Midbrain (tissue), 1 donor: Measurements from ENCODE around the gene ROBO1.
A peak's percentile ranks its signal among the peaks of the same experiment; 100 is the strongest.
"Not testable (repeated sequence)": the region's sequence is repeated elsewhere in the genome, so short reads cannot be mapped to it uniquely, and the experiment has no call there.

Experiments
- DNase-seq: peaks from one replicate; lab custom pipeline; 2025; lab: John Stamatoyannopoulos, UW

Gene ROBO1

GRCh38 chr3:79369306-79369705 is 398.5 kb downstream of the ROBO1 start:
- DNase-seq, result no peak

- DNase-seq, result no peak
Observed at GRCh38 chr3:79368403-79368802, 399.4 kb downstream of the ROBO1 start.

GRCh38 chr3:79367803-79368202 is 400.0 kb downstream of the ROBO1 start:
- DNase-seq, result no peak

- no peak for DNase-seq
Observed at GRCh38 chr3:79367066-79367465, 400.7 kb downstream of the ROBO1 start.

GRCh38 chr3:79366414-79366813 is 401.4 kb downstream of the ROBO1 start:
- DNase-seq, result no peak

GRCh38 chr3:79364784-79365183 is 403.0 kb downstream of the ROBO1 start:
- no peak for DNase-seq

- no peak for DNase-seq
Observed at GRCh38 chr3:79362571-79363270, 405.1 kb downstream of the ROBO1 start.

GRCh38 chr3:79361748-79362378 is 405.9 kb downstream of the ROBO1 start:
- peak; percentile 42 for DNase-seq

GRCh38 chr3:79358327-79358726 is 409.5 kb downstream of the ROBO1 start:
- no peak for DNase-seq

GRCh38 chr3:79354179-79354688 is 413.6 kb downstream of the ROBO1 start:
- DNase-seq, result no peak

GRCh38 chr3:79351699-79352098 is 416.1 kb downstream of the ROBO1 start:
- no peak for DNase-seq

GRCh38 chr3:79344876-79345871 is 422.6 kb downstream of the ROBO1 start:
- no peak for DNase-seq

GRCh38 chr3:79341961-79342360 is 425.8 kb downstream of the ROBO1 start:
- DNase-seq, result no peak

GRCh38 chr3:79339846-79340245 is 428.0 kb downstream of the ROBO1 start:
- no peak for DNase-seq

GRCh38 chr3:79337798-79338197 is 430.0 kb downstream of the ROBO1 start:
- no peak for DNase-seq

- DNase-seq, result no peak
Observed at GRCh38 chr3:79329154-79329553, 438.6 kb downstream of the ROBO1 start.

- DNase-seq, result no peak
Observed at GRCh38 chr3:79326642-79327041, 441.2 kb downstream of the ROBO1 start.

GRCh38 chr3:79325833-79326383 is 441.9 kb downstream of the ROBO1 start:
- DNase-seq, result not testable (repeated sequence)

- DNase-seq, result no peak
Observed at GRCh38 chr3:79317551-79318518, 450.0 kb downstream of the ROBO1 start.

GRCh38 chr3:79314962-79315361 is 452.8 kb downstream of the ROBO1 start:
- DNase-seq, result no peak

GRCh38 chr3:79314544-79314943 is 453.3 kb downstream of the ROBO1 start:
- DNase-seq, result no peak
